GM10266 (cell line): ENCODE results near the gene GIT1.

Experiments used
- DNase-seq: peaks from one replicate; pipeline ENCODE4 v3.0.0; 2012; ENCODE audit errors: extremely low spot score
- CTCF ChIP-seq: IDR thresholded peaks from 2 replicates; pipeline ENCODE4 v1.5.1; 2012; ENCODE audit warnings: mild to moderate bottlenecking, low read depth; ENCODE audit not compliant: control insufficient read depth, insufficient read depth; ENCODE audit errors: missing control alignments

The GIT1 gene

GRCh38 chr17:29546085-29546484 is 43.4 kb downstream of the GIT1 start:
- no peak for DNase-seq
- TF ChIP-seq CTCF = no peak

GRCh38 chr17:29544066-29544465 is 45.4 kb downstream of the GIT1 start:
- no peak for DNase-seq
- TF ChIP-seq CTCF = no peak

- no peak for TF ChIP-seq CTCF
- no peak for DNase-seq
These were observed 55.5 kb downstream of the GIT1 start for GRCh38 chr17:29533976-29534375.

GRCh38 chr17:29526322-29526721 is 63.1 kb downstream of the GIT1 start:
- no peak for DNase-seq
- TF ChIP-seq CTCF = no peak

- TF ChIP-seq CTCF = no peak
- no peak for DNase-seq
These were observed 64.8 kb downstream of the GIT1 start for GRCh38 chr17:29524692-29525091.
